HepG2 (cell line): Measurements from ENCODE around the gene GYS1. TPM values are rescaled to one million over a fixed set of nuclear protein-coding genes. Genes with fewer than 3 reads are reported as not detected.
A peak's percentile ranks its signal among the peaks of the same experiment; 100 is the strongest.

Experiments
- ATAC-seq: fragments of 200-7000 bp; cut with Tn5 transposase; 3 replicates; pipeline ENCODE4 v1.9.1; 2020; ENCODE audit warnings: mild to moderate bottlenecking, moderate library complexity
- BruUV-seq: library from RNA; stranded (reverse); fragments of 400-500 nt; replicated peaks from 2 replicates; lab custom pipeline; 2021; lab: Mats Ljungman, UMichigan
- CTCF ChIA-PET: fragments of 300-600 bp; formaldehyde crosslinking; extraction: SDS; loops from one replicate; lab custom pipeline; 2021; ENCODE audit warnings: low total read pairs, inconsistent platforms, low intra/inter-chr PET ratio; lab: Yijun Ruan, JAX
- POLR2A ChIA-PET: fragments of 350-600 bp; sonication (Branson Sonifier 250); formaldehyde crosslinking; loops from one replicate; lab custom pipeline; 2020; ENCODE audit warnings: antibody characterized with exemption, inconsistent platforms; lab: Yijun Ruan, JAX
- DNase-seq: peaks from one replicate; pipeline ENCODE4 v3.0.0-alpha.2; 2015; ENCODE audit warnings: low spot score
- FAIRE-seq: peaks from 3 replicates; lab custom pipeline; 2011; peaks lifted over from hg19 to GRCh38; lab: Jason Lieb, UNC
- H2AFZ ChIP-seq: one replicate; pipeline ENCODE4 v1.6.1; 2011; ENCODE audit warnings: low read length, inconsistent platforms
- H3K27ac ChIP-seq: fragments of 300-600 bp; 3 replicates; pipeline ENCODE4 v1.8.0; 2011; ENCODE audit warnings: mixed run types, mild to moderate bottlenecking, mixed read lengths, low read length, inconsistent platforms; ENCODE audit not compliant: insufficient read depth; ENCODE audit errors: extremely low read length
- H3K27me3 ChIP-seq, 2 experiments: fragments of 200-600 bp in 1 of 2; 2 replicates in 1 of 2; 3 replicates in 1 of 2; pipeline versions ENCODE4 v1.6.0 to v1.8.0; 2011; ENCODE audit warnings: low read length in 2 of 2, mild to moderate bottlenecking in 2 of 2, moderate library complexity in 2 of 2, inconsistent platforms in 1 of 2; ENCODE audit not compliant: insufficient read depth in 2 of 2, control insufficient read depth in 1 of 2
- H3K36me3 ChIP-seq, 2 experiments: fragments of 200-600 bp in 1 of 2; replicated peaks in 1 of 2; 2 replicates in 1 of 2; 3 replicates in 1 of 2; pipeline versions ENCODE4 v1.5.1 to v1.8.0; 2011; ENCODE audit warnings: low read length in 2 of 2, inconsistent platforms in 1 of 2; ENCODE audit not compliant: insufficient read depth in 2 of 2, control insufficient read depth in 1 of 2
- H3K4me1 ChIP-seq: 2 replicates; pipeline ENCODE4 v1.5.1; 2012; ENCODE audit warnings: low read length, inconsistent platforms; ENCODE audit not compliant: insufficient read depth
- H3K4me2 ChIP-seq: 2 replicates; pipeline ENCODE4 v1.6.0; 2011; ENCODE audit warnings: low read depth, low read length, inconsistent platforms
- H3K4me3 ChIP-seq, 3 experiments: fragments of 200-600 bp in 1 of 3; sonication (generic), shearing (Covaris generic) in 1 of 3; replicated peaks in 1 of 3; 2 replicates each; pipeline ENCODE4 v1.5.1; 2011 to 2016; ENCODE audit warnings: low read length in 3 of 3, inconsistent platforms in 2 of 3, low read depth in 2 of 3, mild to moderate bottlenecking in 2 of 3, control low read depth in 1 of 3, mixed read lengths in 1 of 3; ENCODE audit not compliant: insufficient read depth in 1 of 3
- H3K79me2 ChIP-seq: one replicate; pipeline ENCODE4 v1.6.1; 2011; ENCODE audit warnings: low read length, inconsistent platforms; ENCODE audit not compliant: insufficient read depth
- H3K9ac ChIP-seq: 2 replicates; pipeline ENCODE4 v1.6.0; 2011; ENCODE audit warnings: mild to moderate bottlenecking, low read depth, low read length, inconsistent platforms; ENCODE audit not compliant: insufficient read depth
- H3K9me3 ChIP-seq: 2 replicates; pipeline ENCODE4 v1.5.1; 2012; ENCODE audit warnings: mild to moderate bottlenecking, low read length
- H4K20me1 ChIP-seq: 2 replicates; pipeline ENCODE4 v1.6.0; 2011; ENCODE audit warnings: inconsistent platforms, mild to moderate bottlenecking, low read length, moderate library complexity; ENCODE audit not compliant: insufficient read depth
- AGO2 ChIP-seq: fragments of 200-400 bp; formaldehyde crosslinking; optimal IDR thresholded peaks from 2 replicates; pipeline ENCODE3; 2017; ENCODE audit warnings: mild to moderate bottlenecking, low read depth, low read length, moderate library complexity
- ATF7 ChIP-seq, 2 experiments: fragments of 450-650 bp in 1 of 2; sonication (generic) in 1 of 2; formaldehyde crosslinking in 1 of 2; IDR thresholded peaks; 2 replicates each; pipeline versions ENCODE4 v1.4.0 to v1.6.1; 2016 to 2020; ENCODE audit warnings: antibody characterized with exemption in 1 of 2, mild to moderate bottlenecking in 1 of 2, missing genetic modification reagents in 1 of 2
- CREB1 ChIP-seq, 2 experiments: fragments of 450-650 bp in 1 of 2; IDR thresholded peaks; 2 replicates each; pipeline ENCODE4 v1.6.1; 2016 to 2017; ENCODE audit warnings: control low read depth in 1 of 2, mild to moderate bottlenecking in 1 of 2, missing compliant biosample characterization in 1 of 2, missing genetic modification characterization in 1 of 2
- GLI4 ChIP-seq: sonication (generic); formaldehyde crosslinking; IDR thresholded peaks from 2 replicates; pipeline ENCODE4 v1.5.1; 2020; ENCODE audit warnings: missing genetic modification reagents, mild to moderate bottlenecking, moderate library complexity, borderline replicate concordance
- NONO ChIP-seq, 2 experiments: fragments of 450-650 bp in 1 of 2; sonication (generic) in 1 of 2; formaldehyde crosslinking in 1 of 2; IDR thresholded peaks in 1 of 2; conservative IDR thresholded peaks in 1 of 2; 2 replicates each; pipeline versions ENCODE4 v1.6.1 to v1.8.0; 2017 to 2022; ENCODE audit warnings: mild to moderate bottlenecking in 1 of 2, missing genetic modification reagents in 1 of 2, moderate library complexity in 1 of 2
- POLR2G ChIP-seq: fragments of 200-400 bp; formaldehyde crosslinking; IDR thresholded peaks from 2 replicates; pipeline ENCODE4 v1.6.1; 2018; ENCODE audit warnings: mild to moderate bottlenecking, low read depth, low read length, moderate library complexity
- SP140L ChIP-seq: sonication (generic); formaldehyde crosslinking; IDR thresholded peaks from 2 replicates; pipeline ENCODE4 v1.4.0; 2020; ENCODE audit warnings: missing genetic modification reagents, borderline replicate concordance
- WGBS: methylation state at CpG from one replicate; pipeline ENCODE4 v1.1.6; 2017; ENCODE audit warnings: low lambda C conversion rate; 5-methylcytosine and 5-hydroxymethylcytosine counted together
- in situ Hi-C: cut with HindIII; loops from 2 replicates; pipeline ENCODE4 v1.10.0; 2017; ENCODE audit warnings: low pct_unique_long_range_greater_than_20kb; ENCODE audit not compliant: extremely low pct_ligation_motif_present
- intact Hi-C: fragments of 100-400 bp; cut with micrococcal nuclease; formaldehyde crosslinking; loops from one replicate; pipeline ENCODE4 v1.10.0; 2022; ENCODE audit not compliant: unreplicated experiment
- polyA plus RNA-seq, 8 experiments: library from polyadenylated mRNA; depleted of rRNA in 3 of 8; stranded (reverse) in 7 of 8; unstranded in 1 of 8; fragments of >200 nt; fragmentation: Illumina TruSeq in 4 of 8; extraction: Trizol in 4 of 8; gene quantifications; 2 replicates each; pipeline versions ENCODE4 v1.2.1 to v1.2.3, GENCODE V29; 2011 to 2016; ENCODE audit warnings: low read depth in 4 of 8, missing spikeins in 1 of 8, mixed read lengths in 1 of 8; ENCODE audit not compliant: insufficient read depth in 1 of 8
- total RNA-seq, 5 experiments: library from RNA; depleted of rRNA; stranded (reverse); fragments of >200 nt; fragmentation: Illumina TruSeq; extraction: Trizol; gene quantifications; 2 replicates each; pipeline ENCODE4 v1.2.3, GENCODE V29; 2016; ENCODE audit warnings: low read depth in 1 of 5

GYS1 gene
- total and polyA plus RNA-seq, 2 of the 13 experiments (the other 11 are each of a cell fraction or from before 2014, with no cell fraction given), result 18.4 to 42.1 TPM

- no peak overlapping the region for H3K4me3 ChIP-seq
- no peak overlapping the region for H3K4me2 ChIP-seq
- no peaks in the 10 kb centered on the region for H3K79me2 ChIP-seq
- no peak overlapping the region for H3K27ac ChIP-seq
- H3K27me3 ChIP-seq, result peaks cover 0 to 3% of the 10 kb centered on the region in 2 experiments; a peak in 1 of 5 replicates
- no peak overlapping the region for H2AFZ ChIP-seq
- no peaks in the 10 kb centered on the region for H3K9me3 ChIP-seq
- WGBS, result 98% methylated on average over 29 of the region's 32 CpGs
- no peak for FAIRE-seq
- 0 out of 2 replicates have a peak, but pooled peaks have one; percentile 14 for TF ChIP-seq POLR2G
- no peak for TF ChIP-seq SP140L
- TF ChIP-seq GLI4 (CRISPR knock-in tag), result no peak
- no peak for TF ChIP-seq NONO (IDR thresholded peaks at IDR 0.05)
- no peak for TF ChIP-seq NONO (CRISPR knock-in tag; conservative IDR thresholded peaks at IDR 0.05)
- peak; percentile 62; the same call in 1 of the 2 replicates for TF ChIP-seq ATF7 (IDR thresholded peaks at IDR 0.05)
- no peak for TF ChIP-seq ATF7 (CRISPR knock-in tag; IDR thresholded peaks at IDR 0.05)
- peak; percentile 53 for TF ChIP-seq AGO2
- TF ChIP-seq CREB1 (IDR thresholded peaks at IDR 0.05), result peak; percentile 50; the same call in 1 of the 2 replicates
- no peak for TF ChIP-seq CREB1 (CRISPR knock-in tag; IDR thresholded peaks at IDR 0.05)
- TF ChIP-seq, all 625 proteins: peak for 4
- no peak for DNase-seq
- ChIA-PET CTCF (no interaction called here), POLR2A (no interaction called here)
- peaks cover 16% of the 10 kb centered on the region for H3K4me1 ChIP-seq
- intact Hi-C loops, result no loop called here
- in situ Hi-C loops, result no loop called here
- BruUV-seq, result no TSS peak
- H4K20me1 ChIP-seq, result no peaks in the 10 kb centered on the region
- H3K9ac ChIP-seq, result no peak overlapping the region
- no peak for ATAC-seq
- H3K36me3 ChIP-seq, result peaks cover 9 to 50% of the 10 kb centered on the region in 2 experiments; a peak in 4 of 5 replicates
Measured at GRCh38 chr19:49014123-49014869, 21.2 kb upstream of the GYS1 start.
